HG03460 (cell line): ENCODE results near the gene ADPRM.
A peak's percentile ranks its signal among the peaks of the same experiment; 100 is the strongest.
"Not testable (repeated sequence)": the region's sequence is repeated elsewhere in the genome, so short reads cannot be mapped to it uniquely, and the experiment has no call there.

Source experiments
- ATAC-seq: cut with Tn5 transposase; IDR thresholded peaks from one replicate; pipeline ENCODE4 v1.9.1; 2021; ENCODE audit not compliant: unreplicated experiment

Gene ADPRM

GRCh38 chr17:10697092-10698081, at the start of gene ADPRM, which contains the start of gene SCO1:
TSS of gene ADPRM (plus strand) at chr17:10697594. CDS start at chr17:10704927, 7,333 bp downstream.
TSS of gene SCO1 (minus strand) at chr17:10697533. CDS start at chr17:10697507, 26 bp downstream.
- ATAC-seq: peak; percentile 81

DNA sequence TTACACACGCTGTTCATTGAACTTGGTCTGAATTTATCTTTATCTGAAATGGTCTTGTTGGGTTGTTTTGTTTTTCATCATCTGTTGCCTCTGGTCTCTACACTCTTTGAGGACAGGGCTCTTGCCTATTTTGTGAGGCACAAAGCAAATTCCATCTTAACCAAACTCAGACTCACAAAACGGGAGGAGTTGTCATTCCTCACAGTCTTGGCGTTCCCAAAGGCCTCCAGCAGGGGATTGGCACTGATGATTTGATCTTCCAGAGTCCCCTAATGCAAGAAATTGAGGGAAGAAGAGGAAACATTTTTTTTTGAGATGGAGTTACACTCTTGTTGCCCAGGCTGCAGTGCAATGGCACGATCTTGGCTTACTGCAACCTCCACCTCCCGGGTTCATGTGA, 49.0 kb upstream of the ADPRM start:
- ATAC-seq: no peak

DNA sequence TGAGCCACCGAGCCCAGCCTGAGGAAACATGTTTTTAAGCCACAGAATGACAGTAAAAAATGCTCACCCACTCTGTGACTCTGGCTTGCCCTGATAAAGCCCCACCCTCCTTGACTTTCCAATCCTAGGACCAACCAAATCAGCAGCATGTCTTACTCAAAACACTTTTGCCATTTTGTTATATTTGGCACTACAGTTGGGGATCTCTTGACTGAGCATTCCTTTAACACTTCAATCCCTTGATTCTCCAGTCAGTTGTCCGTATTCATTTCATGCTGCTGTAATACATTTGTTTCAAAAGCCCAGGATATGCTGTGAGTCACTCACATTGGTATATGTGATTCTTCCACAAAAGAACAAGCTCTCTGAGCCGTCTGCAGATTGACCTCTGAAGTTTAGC, 48.4 kb upstream of the ADPRM start:
- no peak for ATAC-seq

DNA sequence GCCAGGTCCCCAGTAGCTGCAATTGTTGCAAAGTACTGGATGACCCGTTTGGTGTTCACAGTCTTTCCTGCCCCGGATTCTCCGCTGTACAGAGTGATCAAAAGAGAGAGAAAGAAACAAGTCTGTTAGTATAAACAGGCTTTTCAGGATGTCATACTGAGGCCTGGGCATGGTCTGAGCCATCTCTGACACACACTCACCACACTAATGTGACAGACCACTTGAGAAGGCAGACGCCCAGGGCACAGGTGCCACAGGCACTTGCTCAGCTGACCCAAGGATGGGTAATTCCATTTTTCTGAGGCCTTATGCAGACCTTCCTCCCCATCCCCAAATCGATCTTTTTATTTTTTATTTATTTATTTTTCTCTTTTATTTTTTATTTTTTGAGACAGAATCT, 47.8 kb upstream of the ADPRM start:
- no peak for ATAC-seq

DNA sequence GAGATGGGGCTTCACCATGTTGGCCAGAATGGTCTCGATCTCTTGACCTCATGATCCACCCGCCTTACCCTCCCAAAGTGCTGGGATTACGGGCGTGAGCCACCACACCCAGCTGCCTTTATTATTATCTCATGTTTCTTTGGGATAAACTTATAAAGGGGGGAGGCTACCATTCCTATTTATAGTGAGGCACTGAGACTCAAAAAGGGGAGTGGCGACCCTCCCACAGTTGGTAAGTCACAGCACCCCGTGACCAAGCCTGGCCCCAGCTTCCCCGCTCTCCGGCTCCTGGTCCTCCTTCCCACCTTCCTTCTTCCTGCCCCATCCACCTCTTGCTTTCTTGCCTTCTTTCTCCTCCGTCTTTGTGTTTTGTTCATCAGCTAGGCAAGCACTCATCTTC, 45.5 kb upstream of the ADPRM start:
- no peak for ATAC-seq

DNA sequence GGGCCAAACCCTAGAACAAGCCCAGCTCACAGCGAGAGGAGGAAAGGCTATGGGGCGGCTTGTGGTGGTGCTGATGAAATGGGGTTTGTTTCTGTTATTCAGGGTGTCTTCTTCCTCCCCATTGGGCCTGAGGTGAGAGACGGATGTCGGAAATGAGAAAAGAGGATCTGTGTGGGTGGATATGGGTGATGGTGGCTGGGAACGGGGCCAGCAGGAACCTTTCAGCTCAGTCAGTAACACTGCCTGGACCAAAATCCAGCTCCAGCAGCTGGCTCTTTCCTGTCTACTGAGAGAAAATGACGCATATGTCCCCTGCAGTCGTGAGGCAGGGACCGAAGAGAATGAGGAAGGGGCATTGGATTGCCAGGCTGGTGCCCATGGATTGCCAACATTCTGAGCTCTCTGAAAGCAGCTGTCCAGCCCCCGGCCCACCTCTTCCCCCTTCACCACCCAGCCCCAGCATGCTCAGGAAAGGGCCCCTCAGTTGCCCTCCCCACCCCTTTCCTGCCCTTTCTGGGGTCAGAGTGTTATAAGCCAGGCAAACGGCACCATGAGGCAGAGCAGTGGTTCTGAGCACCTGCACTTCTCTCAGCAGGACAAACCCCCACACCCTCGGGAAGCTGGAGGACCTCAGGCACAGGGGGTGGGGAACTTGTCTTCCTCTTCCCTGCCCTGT, 44.3 kb upstream of the ADPRM start:
- no peak for ATAC-seq

GRCh38 chr17:10653987-10654386, 43.4 kb upstream of the ADPRM start:
- ATAC-seq: no peak

GRCh38 chr17:10657148-10657547, 40.2 kb upstream of the ADPRM start, which contains the start of gene MYH3:
TSS of gene MYH3 (minus strand) at chr17:10657309. CDS start at chr17:10655064, 2,245 bp downstream.
- ATAC-seq: no peak

DNA sequence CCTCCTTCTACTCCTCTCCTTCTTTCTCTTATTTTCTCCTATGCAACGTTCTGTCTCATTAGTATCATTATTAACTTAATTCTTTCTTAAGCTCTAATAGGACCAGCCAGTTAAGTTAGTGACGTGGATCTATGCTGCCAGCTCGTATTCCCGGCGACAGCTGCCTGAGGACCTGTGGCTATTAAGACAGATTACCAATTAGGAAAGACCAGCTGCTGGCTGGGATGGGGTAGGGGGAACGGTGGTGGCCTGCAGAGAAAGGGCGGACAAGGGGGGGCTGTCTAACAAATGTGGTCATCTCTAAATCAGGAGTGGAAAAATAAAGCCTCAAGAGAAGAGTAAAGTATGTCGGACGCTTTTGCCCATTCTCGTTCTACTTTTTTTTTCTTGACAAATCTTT, 39.5 kb upstream of the ADPRM start:
- no peak for ATAC-seq

GRCh38 chr17:10661437-10661836, 36.0 kb upstream of the ADPRM start:
- ATAC-seq: no peak

- no peak for ATAC-seq
These were observed 34.2 kb upstream of the ADPRM start for GRCh38 chr17:10663231-10663630.

GRCh38 chr17:10664571-10664970, 32.8 kb upstream of the ADPRM start:
- ATAC-seq: no peak

GRCh38 chr17:10666906-10667305, 30.5 kb upstream of the ADPRM start:
- no peak for ATAC-seq

DNA sequence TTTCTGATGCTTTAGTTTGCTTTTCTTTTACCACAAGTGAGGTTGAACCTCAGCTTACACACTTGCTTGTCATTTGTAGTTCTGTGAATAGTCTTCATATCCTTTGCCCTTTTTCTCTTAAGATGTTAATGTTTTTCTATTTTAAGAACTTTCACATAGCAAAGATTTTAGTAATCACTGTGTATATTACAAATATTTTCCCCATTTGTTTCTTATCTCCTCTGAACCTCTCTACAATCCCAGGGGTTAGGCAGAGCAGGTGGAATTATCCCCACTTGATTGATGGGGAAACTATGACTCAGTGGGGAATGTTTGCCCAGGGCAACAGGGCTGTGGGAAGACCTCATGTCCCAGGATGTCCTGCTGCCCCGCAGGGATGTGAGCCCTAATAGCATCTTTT, 28.6 kb upstream of the ADPRM start:
- no peak for ATAC-seq

- no peak for ATAC-seq
These were observed 24.1 kb upstream of the ADPRM start for GRCh38 chr17:10673312-10673711.

DNA sequence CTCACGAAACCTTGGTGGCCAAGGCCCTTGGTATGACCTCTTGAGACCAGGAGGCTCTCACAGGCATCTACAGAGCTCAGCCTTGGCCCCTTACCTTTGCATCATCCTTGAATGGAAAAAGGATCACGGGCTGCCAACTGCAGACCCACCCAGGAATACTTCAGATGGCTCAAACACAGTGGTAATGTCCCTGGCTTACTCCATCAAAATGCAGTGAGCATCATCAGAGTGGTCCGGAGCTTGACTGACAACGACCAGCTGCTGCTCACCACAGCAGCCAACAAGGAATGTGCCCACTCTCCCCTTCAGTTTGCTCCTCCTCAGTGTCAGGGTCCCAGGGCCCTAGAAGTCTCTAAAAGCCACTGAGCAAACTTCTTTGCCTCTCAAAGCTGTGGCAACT, 22.7 kb upstream of the ADPRM start:
- ATAC-seq: no peak

GRCh38 chr17:10681866-10682446, 15.4 kb upstream of the ADPRM start:
- ATAC-seq: no peak

GRCh38 chr17:10683853-10684252, 13.5 kb upstream of the ADPRM start:
- no peak for ATAC-seq

GRCh38 chr17:10687499-10687898, 9.9 kb upstream of the ADPRM start:
- ATAC-seq: no peak

- not testable (repeated sequence) for ATAC-seq
These were observed 1.5 kb upstream of the ADPRM start for GRCh38 chr17:10695875-10696407.

DNA sequence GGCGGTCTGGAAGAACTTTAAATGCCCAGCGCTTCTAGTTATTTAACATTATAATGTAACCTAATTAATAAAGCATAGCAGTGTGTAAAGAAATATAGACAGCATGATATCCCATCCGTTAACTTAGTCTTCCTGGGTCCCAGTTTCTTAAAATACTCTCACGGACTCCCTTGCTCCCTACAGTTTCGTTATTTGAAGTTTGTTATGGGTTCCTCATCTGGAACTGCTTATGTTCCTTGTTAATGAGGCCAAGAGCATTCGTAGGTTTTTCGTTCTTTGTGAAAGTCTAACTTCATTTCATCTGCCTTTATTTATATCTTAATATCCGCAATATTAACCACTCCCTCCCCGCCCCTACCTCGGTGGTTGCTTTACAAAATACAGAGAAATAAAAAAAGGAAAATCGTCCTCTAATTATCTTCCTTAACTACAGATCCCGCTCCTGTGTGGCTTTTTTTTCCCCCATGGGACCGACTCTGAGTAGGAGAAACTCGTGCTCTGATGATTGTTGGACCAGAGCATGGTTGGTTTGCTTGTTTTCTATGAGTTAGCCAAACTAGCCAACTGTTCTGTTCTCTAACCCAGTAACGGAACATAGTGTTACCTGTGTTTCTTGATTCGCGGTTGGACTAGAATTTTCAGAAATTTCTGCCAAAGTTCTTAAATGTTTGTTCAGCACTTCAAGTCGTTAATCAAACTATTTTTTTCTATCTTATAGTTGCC, 863 bp downstream of the ADPRM start:
- ATAC-seq: no peak
